Mammary epithelial cell (primary cell): Measurements from ENCODE around the gene CD52.

Experiments used
- CTCF ChIP-seq, 2 donors: IDR thresholded peaks in 1 of 2; conservative IDR thresholded peaks in 1 of 2; 2 replicates each; pipeline ENCODE4 v1.5.1; 2011 to 2012; ENCODE audit warnings: inconsistent platforms in 2 of 2, low read length in 2 of 2, mild to moderate bottlenecking in 2 of 2, control low read depth in 1 of 2, low read depth in 1 of 2; ENCODE audit not compliant: insufficient read depth in 1 of 2; ENCODE audit errors: extremely low read depth in 1 of 2
- EZH2 ChIP-seq: IDR thresholded peaks from 2 replicates; pipeline ENCODE4 v1.6.1; 2012; ENCODE audit warnings: low read length, inconsistent platforms, borderline replicate concordance

DNA sequence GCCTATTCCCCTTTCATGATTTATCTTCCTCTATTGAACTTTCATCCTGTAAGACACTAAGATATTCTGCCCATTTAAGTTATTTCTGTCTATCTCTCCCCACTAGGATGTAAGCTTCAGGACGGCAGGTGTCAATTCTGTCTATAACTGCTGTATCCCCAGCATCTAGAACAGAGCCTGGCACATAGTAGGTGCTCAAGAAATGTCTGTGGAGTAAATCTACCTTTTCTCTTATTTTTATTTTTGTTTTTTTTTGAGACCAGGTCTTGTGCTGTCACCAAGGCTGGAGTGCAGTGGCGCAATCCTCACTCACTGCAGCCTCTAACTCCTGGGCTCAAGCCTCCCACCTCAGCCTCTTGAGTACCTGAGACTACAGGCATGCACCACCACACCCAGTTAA is 5.6 kb downstream of the CD52 start:
- TF ChIP-seq CTCF (conservative IDR thresholded peaks at IDR 0.05 in 1 of 2, IDR thresholded peaks at IDR 0.05 in 1 of 2; ENCODE audit: extremely low read depth in 1 of 2, insufficient read depth in 1 of 2, low read depth in 1 of 2, low read length in 2 of 2) (no peak), EZH2 (no peak)
